Measurements from ENCODE around the gene TMPRSS4.

The TMPRSS4 gene

GRCh38 chr11:118133816-118134215 lies 56.9 kb downstream of the TMPRSS4 start:
- POLR2A ChIA-PET: no interaction called here
- DNase-seq (ENCODE audit: low read depth, low spot score): no peak
- TF ChIP-seq, protein P1, sequence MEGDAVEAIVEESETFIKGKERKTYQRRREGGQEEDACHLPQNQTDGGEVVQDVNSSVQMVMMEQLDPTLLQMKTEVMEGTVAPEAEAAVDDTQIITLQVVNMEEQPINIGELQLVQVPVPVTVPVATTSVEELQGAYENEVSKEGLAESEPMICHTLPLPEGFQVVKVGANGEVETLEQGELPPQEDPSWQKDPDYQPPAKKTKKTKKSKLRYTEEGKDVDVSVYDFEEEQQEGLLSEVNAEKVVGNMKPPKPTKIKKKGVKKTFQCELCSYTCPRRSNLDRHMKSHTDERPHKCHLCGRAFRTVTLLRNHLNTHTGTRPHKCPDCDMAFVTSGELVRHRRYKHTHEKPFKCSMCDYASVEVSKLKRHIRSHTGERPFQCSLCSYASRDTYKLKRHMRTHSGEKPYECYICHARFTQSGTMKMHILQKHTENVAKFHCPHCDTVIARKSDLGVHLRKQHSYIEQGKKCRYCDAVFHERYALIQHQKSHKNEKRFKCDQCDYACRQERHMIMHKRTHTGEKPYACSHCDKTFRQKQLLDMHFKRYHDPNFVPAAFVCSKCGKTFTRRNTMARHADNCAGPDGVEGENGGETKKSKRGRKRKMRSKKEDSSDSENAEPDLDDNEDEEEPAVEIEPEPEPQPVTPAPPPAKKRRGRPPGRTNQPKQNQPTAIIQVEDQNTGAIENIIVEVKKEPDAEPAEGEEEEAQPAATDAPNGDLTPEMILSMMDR (IDR thresholded peaks at IDR 0.05; ENCODE audit: insufficient read depth, low read length, missing control alignments): no peak
- CTCF ChIA-PET: interaction anchor here (1.0 to 4.2 kb wide), 3 partner anchors 10 to 315 kb away, joined by 3 to 14 read pairs (median 4); no protein-coding TSS in a partner anchor
- H3K4me3 ChIP-seq (ENCODE audit: low read depth, low read length): no peak overlapping the region

GRCh38 chr11:118135051-118135795 lies 58.3 kb downstream of the TMPRSS4 start:
- ChIA-PET CTCF (interaction anchor here (1.0 to 4.2 kb wide), 3 partner anchors 9 to 316 kb away, joined by 3 to 14 read pairs (median 4); no protein-coding TSS in a partner anchor), POLR2A (no interaction called here)
- TF ChIP-seq, protein P1 (IDR thresholded peaks at IDR 0.05; ENCODE audit: insufficient read depth, low read length, missing control alignments): no peak
- DNase-seq (ENCODE audit: low read depth, low spot score): no peak
- H3K4me3 ChIP-seq (ENCODE audit: low read depth, low read length): no peak overlapping the region

GRCh38 chr11:118135796-118136165 lies 58.9 kb downstream of the TMPRSS4 start:
- DNase-seq (ENCODE audit: low read depth, low spot score): no peak
- CTCF ChIA-PET: interaction anchor here (1.1 kb wide), 1 partner anchor 36 kb away, joined by 3 read pairs; no protein-coding TSS in a partner anchor
- POLR2A ChIA-PET: no interaction called here
- TF ChIP-seq, protein P1 (IDR thresholded peaks at IDR 0.05; ENCODE audit: insufficient read depth, low read length, missing control alignments): no peak
- H3K4me3 ChIP-seq (ENCODE audit: low read depth, low read length): no peak overlapping the region

GRCh38 chr11:118136341-118136740 lies 59.5 kb downstream of the TMPRSS4 start:
- ChIA-PET CTCF (interaction anchor here (1.1 kb wide), 1 partner anchor 36 kb away, joined by 3 read pairs; no protein-coding TSS in a partner anchor), POLR2A (no interaction called here)
- no peak overlapping the region for H3K4me3 ChIP-seq (ENCODE audit: low read depth, low read length)
- TF ChIP-seq, protein P1 (IDR thresholded peaks at IDR 0.05; ENCODE audit: insufficient read depth, low read length, missing control alignments): no peak
- DNase-seq (ENCODE audit: low read depth, low spot score): no peak

- CTCF ChIA-PET: interaction anchor here (1.1 to 3.6 kb wide), 2 partner anchors 35 kb away, joined by 3 to 13 read pairs; no protein-coding TSS in a partner anchor
- POLR2A ChIA-PET: no interaction called here
- no peak overlapping the region for H3K4me3 ChIP-seq (ENCODE audit: low read depth, low read length)
- no peak for DNase-seq (ENCODE audit: low read depth, low spot score)
- TF ChIP-seq, protein P1 (IDR thresholded peaks at IDR 0.05; ENCODE audit: insufficient read depth, low read length, missing control alignments): no peak
Measured at GRCh38 chr11:118136801-118137200, 59.9 kb downstream of the TMPRSS4 start.

- no peak for DNase-seq (ENCODE audit: low read depth, low spot score)
- ChIA-PET POLR2A (no interaction called here), CTCF (interaction anchor here (3.6 kb wide), 1 partner anchor 33 kb away, joined by 13 read pairs; no protein-coding TSS in a partner anchor)
- no peak overlapping the region for H3K4me3 ChIP-seq (ENCODE audit: low read depth, low read length)
- TF ChIP-seq, protein P1 (IDR thresholded peaks at IDR 0.05; ENCODE audit: insufficient read depth, low read length, missing control alignments): no peak
Measured at GRCh38 chr11:118138839-118139420, 62.1 kb downstream of the TMPRSS4 start.

Data from AG04449 (cell line).